Inflammatory macrophage (primary cell): ENCODE measurements around the gene ZNF69.
A peak's percentile ranks its signal among the peaks of the same experiment; 100 is the strongest.
"Not testable (repeated sequence)": the region's sequence is repeated elsewhere in the genome, so short reads cannot be mapped to it uniquely, and the experiment has no call there.

ENCODE experiments used
- DNase-seq, 2 donors: peaks; one replicate each; pipeline ENCODE4 v3.0.0-alpha.2; 2020 to 2022
- total RNA-seq, 18 experiments: gene quantifications; one replicate each; lab custom pipeline; 2026; ENCODE audit warnings: mixed read lengths in 6 of 18, inconsistent platforms in 2 of 18; lab: John Stamatoyannopoulos, UW

The ZNF69 gene
- total RNA-seq: 0.35 to 9.6 (median 3.9) reads per million in 18 experiments

DNA sequence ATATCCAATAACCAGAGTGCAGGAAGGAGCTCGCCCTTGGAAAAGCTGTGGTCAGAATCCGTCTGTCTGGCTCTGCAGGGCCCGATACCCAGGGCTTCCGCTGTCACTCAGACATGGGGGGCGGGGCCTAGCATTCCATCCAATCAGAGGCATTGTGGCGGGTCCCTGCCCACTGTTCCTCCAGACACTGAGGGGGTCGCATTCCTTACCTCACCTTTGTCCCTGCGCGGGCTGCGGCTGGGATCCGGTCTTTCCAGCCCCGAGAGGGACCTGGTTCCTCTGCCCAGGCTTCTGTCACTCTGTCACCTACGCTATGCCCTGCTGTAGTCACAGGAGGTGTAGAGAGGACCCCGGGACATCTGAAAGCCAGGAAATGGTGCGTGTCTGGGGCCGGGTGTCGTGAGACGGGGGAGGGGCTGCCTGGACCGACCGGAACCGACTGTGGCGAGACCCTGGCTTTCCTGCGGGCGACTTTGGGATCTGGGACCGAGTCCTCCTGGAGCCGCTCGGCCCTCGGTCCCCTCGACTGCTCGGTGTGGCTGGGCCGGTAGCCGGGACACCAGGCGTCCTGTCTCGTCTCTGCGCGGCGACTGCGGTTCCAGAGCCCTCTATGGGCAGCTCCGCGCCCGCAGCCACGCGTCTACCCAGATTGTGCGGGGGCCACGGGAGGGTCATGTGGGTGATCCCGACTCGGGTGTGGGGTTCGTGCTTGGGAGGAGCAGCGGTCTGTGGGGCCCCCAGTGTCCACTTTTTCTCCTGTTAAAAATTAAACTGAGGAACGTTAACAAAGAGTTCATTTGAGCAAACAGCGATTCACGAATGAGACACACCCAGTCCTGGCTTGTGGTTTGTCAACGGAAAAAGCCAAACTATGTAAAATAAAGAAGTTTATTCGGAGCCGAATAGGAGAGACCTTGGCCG, at the start of gene ZNF69:
ZNF69 (plus strand) TSS at position 172 of the 921 bp plus-strand sequence; CDS start at position 314, 142 bp downstream.
- DNase-seq: peak; percentile 64 to 70

DNA sequence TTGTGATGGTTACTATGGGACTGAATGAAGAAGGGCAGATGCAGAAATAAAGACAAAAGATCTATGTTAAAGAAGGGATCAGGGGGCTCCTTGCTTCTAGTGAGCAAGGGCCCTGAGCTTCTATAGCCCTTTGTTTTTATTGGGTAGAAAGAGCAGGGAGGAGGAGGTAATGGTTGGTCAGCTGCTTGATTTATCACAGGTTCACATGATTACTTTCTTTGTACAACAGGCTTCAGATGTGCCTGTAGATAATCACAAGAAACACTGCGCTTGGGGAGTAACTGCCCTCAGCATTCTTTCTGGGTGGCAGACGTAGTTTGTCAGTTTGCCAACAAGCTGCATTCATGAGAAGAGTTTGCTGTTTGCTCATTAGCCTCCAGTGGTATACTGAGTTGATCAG, 43.9 kb upstream of the ZNF69 start:
- no peak for DNase-seq

DNA sequence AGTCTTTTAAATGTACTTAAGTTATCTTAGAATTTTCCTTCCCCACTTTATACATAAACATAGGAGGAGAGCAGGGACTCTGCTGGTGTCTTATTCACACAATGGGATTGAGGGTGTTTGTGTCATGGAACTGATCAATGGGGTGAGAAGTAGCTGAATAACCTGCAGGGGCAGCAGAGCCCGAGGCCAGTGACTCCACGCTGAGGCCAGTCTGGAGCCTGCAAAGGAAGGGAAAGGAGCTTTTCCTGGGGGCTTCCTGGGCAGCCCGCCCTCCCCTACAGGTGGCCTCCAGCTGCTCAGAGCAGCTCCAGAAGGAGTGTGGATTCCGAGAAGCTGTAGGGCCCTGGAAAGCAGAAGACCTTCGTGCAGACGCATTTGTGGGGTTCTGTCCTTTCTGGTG, 40.0 kb upstream of the ZNF69 start:
- DNase-seq: not testable (repeated sequence)

DNA sequence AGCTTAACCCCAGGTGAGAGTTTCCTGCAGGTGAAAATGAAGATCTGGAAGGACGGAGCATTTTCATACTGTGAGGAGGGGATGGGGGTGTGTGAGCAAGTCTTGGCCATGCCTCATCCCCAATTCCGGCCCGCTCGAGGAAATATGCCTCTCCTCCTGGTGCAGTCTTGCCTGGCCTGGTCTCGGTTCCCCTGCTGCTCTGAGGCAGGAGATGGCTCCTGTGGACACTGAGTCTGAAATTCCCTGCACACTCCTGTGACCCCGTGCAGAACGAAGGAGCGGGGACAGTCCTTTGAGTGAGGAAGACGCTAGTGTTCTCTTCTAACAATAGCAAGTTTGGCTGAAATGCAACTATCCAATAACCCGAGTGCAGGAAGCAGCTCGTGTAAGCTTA, 39.4 kb upstream of the ZNF69 start:
- no peak for DNase-seq

DNA sequence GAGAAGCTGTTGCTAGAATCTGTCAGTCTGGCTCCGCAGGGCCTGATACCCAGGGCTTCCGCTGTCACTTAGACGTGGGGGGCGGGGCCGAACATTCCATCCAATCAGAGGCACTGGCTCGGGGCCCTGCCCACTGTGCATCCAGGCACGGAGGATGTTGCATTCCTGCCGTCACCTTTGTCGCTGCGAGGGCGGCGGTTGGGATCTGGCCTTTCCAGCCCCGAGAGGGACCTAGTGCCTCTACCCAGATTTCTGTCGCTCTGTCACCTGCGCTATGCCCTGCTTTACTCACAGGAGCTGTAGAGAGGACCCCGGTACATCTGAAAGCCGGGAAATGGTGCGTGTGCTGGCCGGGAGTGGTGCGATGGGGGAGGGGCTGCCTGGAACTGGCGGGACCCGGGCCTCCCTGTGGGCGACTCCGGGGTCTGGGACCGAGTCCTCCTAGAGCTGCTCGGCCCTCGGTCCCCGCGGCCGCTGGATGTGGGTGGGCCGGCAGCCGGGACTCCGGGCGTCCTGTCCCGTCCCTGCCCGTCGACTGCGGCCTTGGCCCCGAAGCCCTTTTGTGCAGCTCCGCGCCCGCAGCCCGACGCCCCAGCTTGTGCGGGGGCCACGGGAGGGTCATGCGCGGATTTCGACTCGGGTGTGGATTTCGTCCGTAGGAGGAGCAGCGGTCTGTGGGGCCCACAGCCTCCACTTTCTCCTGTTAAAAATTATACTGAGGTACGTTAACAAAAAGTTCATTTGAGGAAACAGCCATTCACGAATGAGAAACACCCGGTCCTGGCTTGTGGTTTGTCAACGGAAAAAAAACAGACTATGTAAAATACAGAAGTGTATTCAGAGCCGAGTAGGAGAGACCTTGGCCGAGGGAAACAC, 38.8 kb upstream of the ZNF69 start, which contains the start of gene ZNF439:
ZNF439 (plus strand) TSS at position 133 of the 876 bp plus-strand sequence; CDS start at position 275, 142 bp downstream.
- peak; percentile 75 to 81 for DNase-seq

DNA sequence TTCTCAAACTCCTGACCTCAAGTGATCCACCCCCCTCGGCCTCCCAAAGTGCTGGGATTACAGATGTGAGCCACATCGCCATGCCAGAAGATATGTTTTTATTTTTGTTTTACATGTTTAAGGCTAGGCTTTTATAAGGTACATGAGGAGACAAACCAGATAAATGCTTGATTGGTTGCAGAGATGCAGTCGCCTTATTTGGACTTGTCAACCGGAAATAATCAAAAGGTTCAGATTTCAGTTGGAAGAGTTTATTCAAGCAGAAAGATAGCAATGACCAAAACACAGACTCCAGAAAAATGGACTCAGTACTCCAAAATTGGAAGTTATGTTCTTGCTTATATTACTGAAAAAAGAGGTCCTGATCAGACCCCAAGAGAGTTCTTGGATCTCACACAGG, 37.3 kb upstream of the ZNF69 start:
- not testable (repeated sequence) for DNase-seq

DNA sequence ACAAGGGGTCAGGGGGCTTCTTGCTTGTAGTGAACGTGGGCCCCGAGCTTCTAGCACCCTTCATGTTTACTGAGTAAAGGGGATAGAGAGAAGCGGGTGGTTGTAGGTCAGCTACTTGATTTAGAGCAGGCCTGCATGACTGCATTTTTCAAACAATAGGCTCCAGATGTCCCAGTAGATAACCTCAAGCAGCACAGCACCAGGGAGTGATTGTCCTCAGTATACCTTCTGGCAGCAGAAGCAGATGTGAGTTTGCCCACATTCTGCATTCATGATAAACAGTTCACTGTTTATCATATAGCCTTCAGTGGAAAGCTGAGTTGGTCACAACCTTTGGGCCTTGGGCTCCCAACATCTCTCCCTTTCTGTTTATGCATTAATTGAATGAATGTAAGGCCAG, 34.2 kb upstream of the ZNF69 start:
- no peak for DNase-seq

DNA sequence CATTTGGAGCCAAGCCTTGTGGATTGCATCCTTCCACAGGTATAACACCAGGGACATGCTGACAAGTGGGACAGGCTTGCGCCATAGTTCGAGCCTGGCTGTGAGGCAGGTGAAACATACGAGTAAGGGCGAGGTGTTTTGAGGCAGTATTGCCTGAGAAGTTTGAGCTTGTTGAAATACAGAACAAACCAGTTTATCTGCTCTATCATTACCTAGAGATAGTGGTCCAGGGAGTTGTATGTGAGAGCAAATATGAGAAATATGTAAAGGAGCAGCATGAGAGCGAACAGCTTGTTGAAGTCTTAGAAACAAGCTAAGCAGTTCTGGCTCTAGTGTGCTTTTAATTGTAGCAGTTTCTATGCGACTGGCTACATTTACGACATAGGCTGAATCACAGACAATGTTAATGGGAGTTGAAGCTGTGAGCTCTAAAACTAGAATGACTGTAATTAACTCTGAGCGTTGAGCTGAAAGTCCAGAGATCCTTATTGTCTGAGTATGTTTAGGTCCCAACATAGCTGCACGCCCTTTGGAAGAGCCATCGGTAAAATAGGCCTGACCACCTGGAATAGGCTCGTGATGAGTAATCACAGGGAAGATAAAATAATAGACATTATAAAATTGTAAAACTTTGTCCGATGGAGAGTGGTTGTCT, 30.9 kb upstream of the ZNF69 start:
- DNase-seq: no peak

DNA sequence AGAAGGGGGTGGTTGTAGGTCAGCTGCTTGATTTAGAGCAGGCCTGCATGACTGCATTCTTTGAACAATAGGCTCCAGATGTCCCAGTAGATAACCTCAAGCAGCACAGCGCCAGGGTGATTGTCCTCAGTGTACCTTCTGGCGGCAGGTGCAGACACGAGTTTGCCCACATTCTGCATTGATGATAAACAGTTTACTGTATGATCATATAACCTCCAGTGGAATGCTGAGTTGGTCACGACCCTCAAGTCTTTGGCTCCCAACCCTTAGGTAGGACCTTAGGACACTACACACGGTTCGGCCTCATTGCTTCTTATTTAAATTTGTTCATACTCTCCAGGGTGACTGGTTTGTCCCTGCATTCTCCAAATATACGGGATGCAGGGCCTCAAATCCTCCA, 26.9 kb upstream of the ZNF69 start:
- no peak for DNase-seq

DNA sequence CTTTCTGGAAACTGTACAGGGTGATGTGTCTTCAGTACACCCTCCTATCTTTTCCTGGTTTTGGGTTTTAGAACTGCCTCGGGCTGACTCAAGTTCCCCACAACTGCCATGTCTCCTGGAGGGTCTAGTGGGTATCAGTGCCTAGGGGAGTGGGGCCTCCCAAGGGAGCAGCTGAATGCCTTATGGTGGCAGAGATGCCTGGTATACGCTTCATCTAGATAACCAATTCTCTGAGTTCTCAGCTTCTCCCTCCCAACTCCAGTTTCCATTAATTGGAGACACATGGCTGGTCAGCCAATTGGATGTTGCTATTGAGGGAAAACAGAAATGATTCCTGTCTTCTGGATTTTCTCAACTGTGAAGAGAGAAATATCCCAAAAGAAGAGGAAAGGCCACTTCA, 26.3 kb upstream of the ZNF69 start:
- DNase-seq: no peak

DNA sequence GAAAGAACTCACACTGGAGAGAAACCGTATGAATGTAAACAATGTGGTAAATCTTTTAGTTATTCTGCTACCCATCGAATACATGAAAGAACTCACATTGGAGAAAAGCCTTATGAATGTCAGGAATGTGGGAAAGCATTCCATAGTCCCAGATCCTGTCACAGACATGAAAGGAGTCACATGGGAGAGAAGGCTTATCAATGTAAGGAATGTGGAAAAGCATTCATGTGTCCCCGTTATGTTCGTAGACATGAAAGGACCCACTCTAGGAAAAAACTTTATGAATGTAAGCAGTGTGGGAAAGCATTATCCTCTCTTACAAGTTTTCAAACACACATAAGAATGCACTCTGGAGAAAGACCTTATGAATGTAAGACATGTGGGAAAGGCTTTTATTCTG, 19.8 kb upstream of the ZNF69 start:
- DNase-seq: not testable (repeated sequence)

DNA sequence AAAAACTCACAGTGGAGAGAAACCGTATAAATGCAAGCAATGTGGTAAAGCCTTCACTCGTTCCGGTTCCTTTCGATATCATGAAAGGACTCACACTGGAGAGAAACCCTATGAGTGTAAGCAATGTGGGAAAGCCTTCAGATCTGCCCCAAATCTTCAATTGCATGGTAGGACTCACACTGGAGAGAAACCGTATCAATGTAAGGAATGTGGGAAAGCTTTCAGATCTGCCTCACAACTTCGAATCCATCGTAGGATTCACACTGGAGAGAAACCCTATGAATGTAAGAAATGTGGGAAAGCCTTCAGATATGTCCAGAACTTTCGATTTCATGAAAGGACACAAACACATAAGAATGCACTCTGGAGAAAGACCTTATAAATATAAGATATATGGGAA, 19.4 kb upstream of the ZNF69 start:
- no peak for DNase-seq

DNA sequence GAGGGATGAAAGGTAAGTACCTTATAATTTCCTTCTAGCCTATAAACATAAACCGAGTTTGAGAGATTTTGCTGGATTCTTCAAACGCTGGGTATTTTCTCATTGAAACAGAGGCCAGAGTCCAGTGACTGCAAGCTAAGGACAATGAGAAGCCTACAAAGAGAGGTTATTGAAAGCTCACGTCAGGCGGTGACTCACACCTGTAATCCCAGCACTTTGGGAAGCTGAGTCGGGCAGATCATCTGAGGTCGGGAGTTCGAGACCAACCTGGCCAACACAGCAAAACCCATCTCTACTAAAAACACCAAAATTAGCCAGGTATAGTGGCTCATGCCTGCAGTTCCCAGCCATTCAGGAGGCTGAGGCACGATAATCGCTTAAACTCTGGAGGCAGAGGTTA, 15.0 kb upstream of the ZNF69 start:
- DNase-seq: no peak

DNA sequence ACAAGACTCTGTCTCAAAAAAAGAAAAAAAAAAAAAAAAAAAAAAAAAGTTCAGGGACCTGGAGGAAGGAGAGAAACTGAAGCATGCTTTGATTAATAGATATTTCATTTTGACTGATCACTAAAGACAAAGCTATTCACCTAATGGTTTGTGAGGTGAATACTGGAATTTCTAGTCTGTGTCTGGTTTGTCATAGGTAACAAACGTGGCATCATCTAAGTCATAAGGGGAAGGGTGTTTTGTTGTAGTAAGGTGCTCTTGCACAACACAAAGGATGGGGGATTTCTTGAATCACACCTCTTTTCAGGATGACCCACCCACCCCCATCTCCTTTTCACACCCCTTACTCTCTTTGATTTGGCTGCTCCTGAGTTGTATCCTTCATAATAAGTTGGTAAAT, 13.8 kb upstream of the ZNF69 start:
- no peak for DNase-seq

DNA sequence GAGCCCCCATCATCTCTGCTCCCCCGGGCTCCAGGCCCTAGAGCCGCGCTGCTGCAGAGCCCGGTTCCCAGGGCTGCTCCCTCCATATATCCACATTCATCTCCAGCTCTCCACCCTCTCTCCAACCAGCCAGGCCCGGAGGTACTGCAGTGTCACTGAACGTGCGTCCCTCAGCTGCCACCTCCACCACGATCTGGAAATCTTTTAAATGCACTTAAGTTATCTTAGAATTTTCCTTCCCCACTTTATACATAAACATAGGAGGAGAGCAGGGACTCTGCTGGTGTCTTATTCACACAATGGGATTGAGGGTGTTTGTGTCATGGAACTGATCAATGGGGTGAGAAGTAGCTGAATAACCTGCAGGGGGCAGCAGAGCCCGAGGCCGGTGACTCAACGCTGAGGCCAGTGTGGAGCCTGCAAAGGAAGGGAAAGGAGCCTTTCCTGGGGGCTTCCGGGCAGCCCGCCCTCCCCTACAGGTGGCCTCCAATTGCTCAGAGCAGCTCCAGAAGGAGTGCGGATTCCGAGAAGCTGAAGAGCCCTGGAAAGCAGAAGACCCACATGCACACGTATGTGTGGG, 7.8 kb upstream of the ZNF69 start:
- DNase-seq: peak in 1 of 2 donors; percentile 12

DNA sequence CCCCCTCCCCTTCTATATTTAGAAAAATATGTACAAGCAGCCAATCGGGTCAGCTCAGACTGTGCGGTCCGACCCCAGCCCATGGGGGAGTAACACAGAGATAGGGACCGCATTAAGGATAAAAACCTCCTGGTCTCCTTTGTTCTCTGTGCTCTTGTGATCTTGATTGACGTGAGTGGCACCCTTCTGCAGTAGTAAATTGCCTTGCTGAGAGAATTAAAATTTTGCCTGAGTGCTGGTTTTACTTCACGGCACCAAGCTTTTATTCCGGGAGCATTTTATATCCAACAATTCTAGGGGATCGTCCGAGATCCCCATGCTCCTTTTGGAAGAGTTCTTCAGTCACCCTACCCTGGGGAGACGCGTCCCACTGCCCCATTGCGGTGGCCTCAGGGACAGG, 7.0 kb upstream of the ZNF69 start:
- no peak for DNase-seq

DNA sequence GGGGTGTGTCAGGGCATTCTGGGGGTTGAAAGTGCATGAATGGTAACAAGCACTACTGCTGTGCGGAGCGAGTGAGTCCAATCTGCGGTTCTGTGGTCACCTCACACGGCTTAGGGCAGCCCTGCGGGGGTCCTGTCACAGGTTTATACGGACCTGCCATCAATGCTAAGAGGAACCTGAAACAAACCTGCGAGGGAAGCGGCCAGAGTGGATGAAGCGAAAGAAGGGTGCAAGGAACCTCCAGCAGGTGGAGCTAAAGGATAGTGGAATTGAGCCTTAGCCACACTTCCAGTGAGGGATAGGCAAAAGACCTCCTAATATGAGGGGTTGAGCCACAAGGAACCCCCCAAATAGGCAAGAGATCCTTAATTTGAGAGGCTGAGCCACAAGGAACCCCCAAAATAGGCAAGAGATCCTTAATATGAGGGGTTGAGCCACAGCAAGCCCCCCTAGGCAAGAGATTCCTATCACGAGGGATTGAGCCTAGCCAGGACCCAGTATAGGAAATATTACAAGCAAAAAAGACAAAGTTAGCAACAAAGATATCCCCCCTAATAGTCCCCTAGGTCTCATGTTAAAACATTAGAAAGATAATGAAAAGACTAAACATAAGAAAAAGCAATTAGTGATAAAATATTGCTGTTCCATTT, 6.3 kb upstream of the ZNF69 start:
- DNase-seq: peak; percentile 66 to 70

DNA sequence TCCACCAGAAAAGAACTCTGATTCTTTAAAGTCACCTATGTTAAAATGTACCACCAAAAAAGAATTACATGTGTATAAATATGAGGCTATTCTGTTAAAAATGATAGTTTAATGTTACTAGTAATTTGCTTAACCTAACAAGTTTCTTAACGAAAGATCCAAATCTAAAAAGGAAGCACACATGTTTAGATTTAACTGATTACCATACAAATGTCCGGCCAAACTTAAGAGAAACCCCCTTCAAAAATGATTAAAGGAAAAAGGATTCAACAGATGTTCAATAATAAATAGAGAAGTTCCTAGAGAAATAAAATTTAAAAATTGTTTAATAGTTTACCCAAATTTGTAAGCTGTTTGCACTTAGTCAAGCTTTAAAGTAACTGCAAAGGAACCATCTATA, 5.0 kb upstream of the ZNF69 start:
- no peak for DNase-seq

DNA sequence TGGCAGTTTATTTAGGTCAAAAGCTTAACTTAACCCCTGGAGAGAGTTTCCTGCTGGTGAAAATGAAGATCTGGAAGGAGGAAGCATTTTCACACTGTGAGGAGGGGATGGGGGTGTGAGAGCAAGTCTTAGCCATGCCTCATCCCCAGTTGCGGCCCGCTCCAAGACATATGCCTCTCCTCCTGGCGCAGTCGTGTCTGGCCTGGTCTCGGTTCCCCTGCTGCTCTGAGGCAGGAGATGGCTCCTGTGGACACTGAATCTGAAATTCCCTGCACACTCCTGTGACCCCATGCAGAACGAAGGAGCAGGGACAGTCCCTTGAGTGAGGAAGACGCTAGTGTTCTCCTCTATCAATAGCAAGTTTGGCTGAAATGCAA, 360 bp upstream of the ZNF69 start:
- peak in 1 of 2 donors; percentile 5 for DNase-seq

DNA sequence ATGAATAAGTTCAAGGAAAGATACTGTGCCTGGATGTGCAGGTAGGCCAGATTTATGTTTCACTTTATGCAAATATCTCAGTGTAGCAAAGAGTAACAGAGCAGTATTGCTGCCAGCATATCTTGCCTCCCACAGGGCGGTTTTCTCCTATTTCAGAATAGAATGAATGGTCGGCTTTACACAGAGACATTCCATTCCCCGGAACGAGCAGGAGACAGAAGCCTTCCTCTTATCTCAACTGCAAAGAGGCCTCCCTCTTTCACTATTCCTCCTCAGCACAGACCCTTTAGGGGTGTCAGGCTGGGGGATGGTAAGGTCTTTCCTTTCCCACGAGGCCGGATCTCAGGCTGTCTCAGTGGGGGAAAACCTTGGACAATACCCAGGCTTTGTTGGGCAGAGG, 2.3 kb downstream of the ZNF69 start:
- not testable (repeated sequence) for DNase-seq

DNA sequence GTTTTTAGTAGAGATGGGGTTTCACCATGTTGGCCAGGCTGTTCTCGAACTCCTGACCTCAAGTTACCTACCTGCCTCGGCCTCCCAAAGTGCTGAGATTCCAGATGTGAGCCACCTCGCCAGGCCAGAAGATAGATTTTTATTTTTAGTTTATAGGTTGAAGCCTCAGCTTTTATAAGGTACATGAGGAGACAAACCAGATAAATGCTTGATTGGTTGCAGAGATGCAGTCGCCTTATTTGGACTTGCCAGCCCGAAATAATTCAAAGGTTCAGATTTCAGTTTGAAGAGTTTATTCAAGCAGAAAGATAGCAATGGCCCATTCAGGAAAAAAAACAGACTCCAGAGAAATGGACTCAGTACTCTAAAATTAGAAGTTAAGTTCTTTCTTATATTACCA, 3.1 kb downstream of the ZNF69 start:
- DNase-seq: no peak

DNA sequence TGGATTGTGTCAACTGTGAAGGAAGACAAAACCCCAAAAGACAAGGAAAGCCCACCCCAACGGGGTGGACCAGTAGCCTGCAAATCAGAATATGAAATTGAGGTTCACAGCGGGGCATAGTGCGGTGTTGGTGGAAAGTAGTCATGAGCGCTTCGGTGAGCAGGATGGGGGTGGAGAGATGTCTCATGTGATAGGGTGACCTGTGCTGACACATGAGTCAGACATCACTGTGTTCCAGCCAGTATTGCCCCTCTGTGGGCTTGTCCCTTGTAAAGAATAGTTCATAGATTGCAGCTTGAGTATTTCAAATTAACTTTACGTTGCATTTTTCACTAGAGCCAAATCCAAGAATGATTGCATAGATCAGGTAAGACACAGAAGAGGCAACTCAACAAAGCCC, 7.3 kb downstream of the ZNF69 start:
- DNase-seq: no peak
